AG08395 (cell line): Measurements from ENCODE around the gene ZNF346.

Experiments used
- DNase-seq: peaks from one replicate; pipeline ENCODE4 v3.0.0; 2012; ENCODE audit warnings: mixed read lengths, low spot score

The ZNF346 gene

DNA sequence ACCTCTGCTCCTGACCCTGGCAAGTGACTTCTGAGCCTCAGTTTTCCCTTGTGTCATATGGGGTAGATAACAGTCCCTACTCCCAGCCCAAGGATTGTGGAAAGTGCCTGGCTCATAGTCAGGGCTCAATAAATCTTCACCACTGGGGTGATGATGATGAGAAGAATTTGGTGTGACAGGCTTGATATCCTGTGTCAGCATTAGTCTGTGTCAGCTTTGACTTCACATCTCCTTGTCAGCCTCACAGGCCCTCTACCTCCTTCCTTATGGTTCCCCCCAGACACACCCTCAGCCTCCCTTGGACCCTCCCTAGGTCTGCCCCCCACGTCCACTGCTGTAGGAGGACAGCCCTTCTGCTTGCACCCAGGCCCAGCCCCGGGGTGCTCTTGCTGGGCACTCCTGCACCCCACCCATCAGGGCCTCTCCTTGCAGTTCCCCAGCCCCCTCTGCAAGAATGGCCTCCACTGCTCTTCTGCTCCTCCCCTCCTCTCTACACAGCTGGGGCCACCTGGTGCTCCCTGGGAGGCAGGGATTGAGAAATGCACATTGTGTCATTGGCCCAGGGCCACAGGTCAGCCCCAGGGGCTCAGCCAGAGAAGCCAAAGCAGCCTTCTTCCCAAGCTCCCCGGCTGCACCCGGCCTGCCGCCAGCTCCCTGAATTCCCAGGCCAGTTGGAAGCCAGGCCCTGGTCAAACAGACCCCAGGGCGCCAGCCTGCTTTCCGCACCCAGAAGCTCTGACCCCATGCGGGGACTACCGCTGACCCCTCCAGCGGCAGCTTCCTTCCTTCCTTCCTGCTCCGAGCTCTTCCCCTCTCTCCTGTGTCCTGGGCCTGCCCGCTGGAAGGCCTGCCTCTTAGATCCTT lies 72.0 kb downstream of the ZNF346 start:
- peak; percentile 50 for DNase-seq

DNA sequence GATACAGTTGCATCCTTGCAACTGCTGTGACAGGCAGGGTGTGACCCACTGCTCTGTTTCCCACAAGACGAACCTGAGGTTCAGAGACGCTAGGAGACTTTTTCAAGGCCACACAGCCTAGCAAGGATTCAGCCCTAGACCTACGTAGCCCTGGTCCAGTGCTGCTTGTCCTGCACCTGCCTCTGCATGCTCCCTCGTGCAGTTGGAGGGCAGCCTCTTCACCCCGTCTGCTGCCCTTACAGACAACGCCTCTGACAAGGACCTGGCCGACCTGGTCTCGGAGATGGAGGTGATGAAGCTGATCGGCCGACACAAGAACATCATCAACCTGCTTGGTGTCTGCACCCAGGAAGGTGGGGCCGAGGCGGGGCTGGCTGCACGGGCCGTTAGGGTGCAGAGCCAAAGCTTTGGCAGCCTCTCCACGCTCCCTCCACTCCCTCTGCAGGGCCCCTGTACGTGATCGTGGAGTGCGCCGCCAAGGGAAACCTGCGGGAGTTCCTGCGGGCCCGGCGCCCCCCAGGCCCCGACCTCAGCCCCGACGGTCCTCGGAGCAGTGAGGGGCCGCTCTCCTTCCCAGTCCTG lies 72.7 kb downstream of the ZNF346 start:
- DNase-seq, result no peak

DNA sequence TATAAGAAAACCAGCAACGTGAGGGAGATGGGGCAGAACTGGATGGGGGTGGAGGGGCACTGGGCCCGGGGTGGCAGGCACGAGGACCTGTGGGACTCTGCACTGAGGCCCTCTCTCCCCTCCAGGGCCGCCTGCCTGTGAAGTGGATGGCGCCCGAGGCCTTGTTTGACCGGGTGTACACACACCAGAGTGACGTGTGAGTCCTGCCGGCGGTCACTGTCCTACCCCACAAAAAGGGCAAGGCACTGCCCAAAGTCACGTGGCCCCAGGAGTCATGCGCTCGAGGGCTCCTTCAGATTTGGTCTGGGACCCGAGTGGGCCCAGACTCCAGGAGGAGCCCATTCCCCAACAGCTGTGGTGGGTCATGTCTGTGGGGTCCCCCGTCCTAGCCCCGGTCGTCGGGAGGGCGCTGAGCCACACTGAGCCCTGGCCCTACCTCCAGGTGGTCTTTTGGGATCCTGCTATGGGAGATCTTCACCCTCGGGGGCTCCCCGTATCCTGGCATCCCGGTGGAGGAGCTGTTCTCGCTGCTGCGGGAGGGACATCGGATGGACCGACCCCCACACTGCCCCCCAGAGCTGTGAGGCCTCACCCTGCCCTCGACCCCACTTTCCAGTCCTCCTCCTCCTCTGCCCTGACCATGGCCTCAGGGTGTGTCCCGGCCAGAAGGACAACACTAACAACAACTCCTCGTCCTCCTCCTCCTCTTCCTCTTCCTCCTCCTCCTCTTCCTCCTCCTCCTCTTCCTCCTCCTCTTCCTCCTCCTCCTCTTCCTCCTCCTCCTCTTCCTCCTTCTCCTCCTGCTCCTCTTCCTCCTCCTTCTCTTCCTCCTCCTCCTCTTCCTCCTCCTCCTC lies 73.9 kb downstream of the ZNF346 start:
- DNase-seq, result no peak

DNA sequence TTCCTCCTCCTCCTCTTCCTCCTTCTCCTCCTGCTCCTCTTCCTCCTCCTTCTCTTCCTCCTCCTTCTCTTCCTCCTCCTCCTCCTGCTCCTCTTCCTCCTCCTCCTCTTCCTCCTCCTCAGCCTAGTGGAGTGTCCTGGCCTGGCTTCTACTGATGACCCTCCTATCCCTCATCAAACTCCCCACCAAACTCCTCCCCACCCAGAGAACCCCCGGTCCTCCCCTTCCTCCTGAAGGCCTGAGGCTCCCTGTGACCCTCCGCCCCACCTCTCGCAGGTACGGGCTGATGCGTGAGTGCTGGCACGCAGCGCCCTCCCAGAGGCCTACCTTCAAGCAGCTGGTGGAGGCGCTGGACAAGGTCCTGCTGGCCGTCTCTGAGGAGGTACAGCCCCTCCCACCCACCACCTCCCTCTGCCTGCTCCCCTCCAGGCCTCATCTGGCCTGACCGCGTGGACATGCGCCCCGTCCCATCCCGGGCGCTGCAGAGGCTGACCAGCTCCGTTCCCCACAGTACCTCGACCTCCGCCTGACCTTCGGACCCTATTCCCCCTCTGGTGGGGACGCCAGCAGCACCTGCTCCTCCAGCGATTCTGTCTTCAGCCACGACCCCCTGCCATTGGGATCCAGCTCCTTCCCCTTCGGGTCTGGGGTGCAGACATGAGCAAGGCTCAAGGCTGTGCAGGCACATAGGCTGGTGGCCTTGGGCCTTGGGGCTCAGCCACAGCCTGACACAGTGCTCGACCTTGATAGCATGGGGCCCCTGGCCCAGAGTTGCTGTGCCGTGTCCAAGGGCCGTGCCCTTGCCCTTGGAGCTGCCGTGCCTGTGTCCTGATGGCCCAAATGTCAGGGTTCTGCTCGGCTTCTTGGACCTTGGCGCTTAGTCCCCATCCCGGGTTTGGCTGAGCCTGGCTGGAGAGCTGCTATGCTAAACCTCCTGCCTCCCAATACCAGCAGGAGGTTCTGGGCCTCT lies 74.8 kb downstream of the ZNF346 start:
- no peak for DNase-seq

DNA sequence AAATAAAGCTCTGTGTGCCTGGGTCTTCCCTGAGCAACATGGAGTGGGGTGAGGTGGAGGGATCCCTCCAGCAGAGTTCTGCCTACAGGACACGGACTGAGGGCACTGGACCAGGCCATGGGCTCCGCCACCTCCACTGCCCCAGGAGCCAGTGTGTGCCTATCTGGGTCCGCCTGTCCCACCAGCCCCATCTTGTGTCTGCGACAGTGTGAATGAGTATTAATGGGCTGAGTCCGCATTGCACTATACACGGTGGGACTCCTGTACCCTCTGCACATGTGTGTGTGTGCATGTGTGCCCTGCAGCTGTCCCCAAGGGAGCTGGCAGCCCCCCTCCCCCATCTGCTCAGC lies 75.6 kb downstream of the ZNF346 start:
- DNase-seq, result no peak

DNA sequence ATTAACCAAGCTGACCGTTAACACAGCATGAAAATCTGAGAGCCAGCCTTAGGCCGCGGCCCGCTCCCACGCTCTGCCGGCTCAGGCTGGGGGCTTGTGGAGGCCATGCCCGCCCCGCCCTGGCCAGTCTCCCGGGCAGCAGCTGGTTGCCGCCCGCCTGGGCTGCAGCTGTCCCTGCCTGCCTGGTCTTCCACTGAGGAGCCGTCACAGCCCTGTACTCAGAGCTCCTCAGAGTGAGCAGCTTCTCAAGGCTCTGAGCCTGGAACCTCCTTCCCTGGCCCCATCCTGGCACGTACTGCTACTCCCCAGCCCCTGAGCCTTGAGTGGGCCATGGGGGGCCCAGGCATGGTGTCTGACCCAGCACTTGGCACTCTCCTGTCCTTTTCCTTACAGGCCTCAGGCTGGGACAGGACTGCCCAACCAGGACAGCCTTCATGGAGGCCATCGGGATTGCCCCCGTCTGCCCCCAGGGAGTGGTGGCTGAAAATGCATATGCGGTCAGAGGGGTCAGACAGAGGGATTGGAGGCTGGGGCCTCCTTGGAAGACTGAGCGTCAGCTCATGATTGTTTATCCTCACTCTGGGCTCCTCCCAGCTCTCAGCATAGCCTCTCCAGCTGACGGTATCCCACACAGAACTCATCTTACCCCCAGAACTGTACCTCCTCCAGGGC lies 76.1 kb downstream of the ZNF346 start:
- peak; percentile 42 for DNase-seq

DNA sequence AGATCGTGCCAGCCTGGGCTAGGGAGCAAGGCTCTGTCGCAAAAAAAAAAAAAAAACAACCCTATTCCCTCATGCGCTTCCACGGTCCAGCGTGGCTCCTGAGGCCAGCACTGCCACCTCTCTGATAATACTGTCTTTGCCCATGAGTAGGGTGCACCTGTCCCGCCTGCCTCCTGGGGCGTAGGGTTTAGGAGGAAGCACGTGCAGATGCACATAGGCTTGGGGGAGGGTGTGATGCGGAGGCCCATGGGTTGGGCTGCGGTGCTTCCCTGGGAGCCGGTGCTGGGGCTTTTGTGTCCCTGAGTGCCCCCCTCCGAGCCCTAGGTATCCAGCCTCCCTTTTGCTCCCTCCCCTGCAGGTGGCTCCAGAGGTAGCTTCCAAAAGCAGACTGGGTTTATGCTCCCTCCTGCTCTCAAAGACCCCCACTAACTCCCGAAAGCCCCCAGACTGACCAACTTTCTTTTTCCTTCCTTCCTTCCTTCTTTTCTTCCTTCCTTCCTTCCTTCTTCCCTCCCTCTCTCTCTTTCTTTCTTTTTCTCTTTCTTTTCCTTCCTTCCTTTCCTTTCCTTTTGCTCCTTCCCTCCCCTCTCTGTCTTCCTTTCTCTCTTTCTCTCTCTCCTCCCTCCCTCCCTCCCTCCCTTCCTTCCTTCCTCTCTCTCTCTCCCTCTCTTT lies 77.1 kb downstream of the ZNF346 start:
- no peak for DNase-seq

DNA sequence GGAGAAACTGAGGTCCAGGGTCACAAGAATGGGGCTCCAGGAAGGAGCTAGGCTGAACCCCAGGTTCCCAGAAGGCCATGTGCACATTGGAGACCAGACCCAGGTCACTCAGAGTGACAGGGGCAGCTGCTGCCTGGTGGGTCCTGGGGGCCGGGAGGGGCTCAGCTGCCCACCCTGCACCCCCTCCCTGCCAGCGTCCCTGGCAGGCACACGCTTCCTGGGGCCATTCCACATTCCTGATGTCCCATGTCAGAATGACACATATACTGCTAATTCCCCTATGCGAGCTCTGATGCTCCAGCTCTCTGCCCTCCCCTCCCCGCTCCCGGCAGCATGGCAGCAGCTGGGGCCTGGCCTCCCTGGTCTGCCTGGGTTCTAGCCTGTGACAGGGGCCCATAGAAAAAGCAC lies 78.2 kb downstream of the ZNF346 start:
- peak; percentile 49 for DNase-seq

DNA sequence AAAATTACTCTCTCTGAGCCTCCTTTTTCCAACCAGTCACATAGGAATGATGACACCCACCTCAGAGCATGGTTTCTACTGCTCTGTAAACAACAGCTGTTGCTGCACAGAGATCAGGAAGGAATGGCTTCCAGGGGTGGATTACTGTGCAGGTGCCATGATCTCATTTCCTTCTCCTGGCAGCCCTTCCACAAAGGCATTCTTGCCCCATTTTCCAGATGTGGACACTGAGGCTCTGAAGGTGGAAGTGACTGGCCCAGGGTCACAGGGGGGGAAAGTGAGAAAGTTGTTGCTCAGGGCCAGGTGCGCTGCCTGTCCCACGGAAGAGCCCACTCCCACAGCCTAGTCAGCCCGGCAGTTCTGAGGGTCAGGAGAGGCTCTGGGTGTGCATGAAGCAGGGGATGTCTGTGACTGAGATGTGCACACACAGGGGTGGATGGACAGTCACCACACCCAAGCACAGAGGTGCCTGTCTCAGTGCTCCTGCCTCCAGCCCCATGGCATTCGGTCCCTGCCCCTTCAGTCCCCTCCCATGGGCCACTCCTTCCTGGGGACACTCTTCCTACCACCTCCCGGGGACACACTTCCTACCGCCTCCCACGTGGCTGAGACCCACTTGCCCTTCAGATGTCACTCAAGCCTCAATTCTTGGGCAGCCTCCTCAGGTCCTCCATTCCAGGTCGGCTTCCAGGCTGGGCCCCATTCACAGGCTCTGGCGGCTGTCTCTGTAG lies 81.2 kb downstream of the ZNF346 start:
- no peak for DNase-seq

DNA sequence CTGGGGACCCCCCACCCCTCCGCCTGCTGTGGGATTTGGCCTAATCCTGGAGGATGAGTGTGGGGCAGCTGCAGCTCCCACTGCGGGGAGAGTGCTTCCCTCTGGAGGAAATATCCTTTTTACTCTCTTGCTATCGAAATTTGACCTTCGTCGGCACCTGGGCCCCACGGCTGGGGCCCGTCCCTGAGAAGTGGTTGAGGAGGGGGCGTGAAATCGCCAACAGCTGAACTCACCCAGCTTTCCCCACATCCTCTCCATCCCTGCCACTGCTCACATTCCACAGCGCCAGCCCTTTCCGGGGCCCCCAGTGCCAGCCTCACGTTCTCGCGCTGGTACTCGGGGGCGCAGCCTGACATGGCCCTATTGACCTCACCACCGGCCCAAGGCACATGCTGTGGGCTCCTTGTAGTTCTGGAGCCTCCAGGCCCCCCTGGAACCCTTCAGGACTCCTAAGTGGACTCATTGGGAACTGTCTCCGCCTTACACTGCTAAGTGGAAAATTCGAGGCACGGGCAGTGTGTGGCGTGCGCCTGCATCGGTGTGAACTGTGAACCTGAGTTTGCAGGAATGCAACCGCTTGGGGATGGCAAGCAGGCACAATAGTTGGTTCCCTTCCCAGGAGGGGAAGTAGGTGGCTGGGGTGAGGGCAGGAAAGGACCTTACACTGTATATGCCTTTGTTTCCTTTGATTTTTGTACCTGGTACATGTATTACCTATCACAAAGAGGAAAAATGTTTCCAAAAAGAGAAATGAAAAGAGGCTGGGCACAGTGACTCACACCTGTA lies 83.4 kb downstream of the ZNF346 start:
- DNase-seq, result no peak

DNA sequence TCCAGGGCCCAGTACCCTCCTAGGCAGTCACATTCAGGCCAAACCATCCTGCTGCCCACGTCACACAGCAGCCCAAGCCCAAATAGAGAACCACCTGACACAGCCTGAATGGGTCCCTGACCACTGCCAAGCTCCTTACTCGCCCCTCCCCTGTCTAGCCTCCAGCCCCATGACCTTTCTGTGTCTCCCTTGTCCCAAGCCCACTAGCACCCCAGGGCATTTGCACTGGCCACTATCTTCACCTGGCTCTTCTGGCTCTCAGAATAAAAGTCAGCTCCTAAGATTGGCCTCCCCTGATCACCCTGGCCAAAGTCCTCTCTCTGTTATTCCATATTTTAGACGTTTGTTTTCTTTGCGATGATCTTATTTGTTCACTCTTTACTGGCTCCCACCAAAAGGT lies 84.7 kb downstream of the ZNF346 start:
- no peak for DNase-seq

DNA sequence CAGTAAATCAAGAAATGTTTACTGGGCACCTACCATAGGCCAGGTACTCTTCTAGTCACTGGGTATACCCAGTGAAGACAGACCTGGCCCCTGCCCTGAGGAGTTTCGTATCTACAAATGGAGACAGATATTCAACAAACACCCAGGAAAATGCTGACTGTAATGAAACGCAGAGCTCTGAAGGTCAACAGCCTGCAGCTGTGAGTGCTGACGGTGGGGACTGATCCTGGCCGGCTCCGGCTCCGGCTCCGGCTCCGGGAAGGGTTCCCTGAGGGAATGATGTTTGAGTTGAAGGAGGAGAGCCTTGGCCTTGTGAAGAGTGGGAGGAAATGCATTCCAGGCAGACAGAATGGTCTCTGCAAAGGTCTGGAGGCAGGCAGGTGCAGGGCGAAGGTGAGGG lies 87.3 kb downstream of the ZNF346 start:
- DNase-seq, result no peak

DNA sequence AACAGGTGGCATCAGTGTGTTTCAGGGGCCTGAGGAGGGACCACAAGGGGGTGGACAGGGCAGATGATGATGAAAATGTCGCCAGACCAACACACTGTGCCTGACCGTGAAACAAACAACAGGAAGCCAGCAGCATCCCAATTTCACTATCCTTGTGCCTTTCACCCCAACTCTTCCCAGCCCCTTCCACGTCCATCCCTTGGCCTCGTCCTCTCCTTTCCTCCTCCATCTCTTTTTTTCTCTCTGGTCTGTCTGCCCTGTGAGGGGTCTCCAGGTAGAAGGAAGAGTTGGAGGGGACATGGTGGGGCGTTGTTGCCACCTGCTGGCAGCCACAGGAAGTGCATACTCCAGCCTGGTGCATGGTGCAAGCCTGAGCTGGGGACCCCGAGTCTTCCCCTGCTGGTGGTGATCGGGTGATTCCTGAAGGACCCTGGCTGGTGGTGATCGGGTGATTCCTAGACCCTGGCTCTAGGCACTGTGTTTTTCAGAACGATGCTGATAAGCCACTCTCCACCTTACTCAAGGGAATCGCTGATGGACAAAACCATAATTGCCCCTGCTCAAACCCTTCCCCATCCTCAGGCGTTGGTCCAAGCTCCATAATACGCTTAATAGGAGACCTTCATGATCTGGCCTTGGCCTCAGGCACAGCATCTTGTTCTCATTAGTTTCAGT lies 89.4 kb downstream of the ZNF346 start:
- DNase-seq, result peak; percentile 64

DNA sequence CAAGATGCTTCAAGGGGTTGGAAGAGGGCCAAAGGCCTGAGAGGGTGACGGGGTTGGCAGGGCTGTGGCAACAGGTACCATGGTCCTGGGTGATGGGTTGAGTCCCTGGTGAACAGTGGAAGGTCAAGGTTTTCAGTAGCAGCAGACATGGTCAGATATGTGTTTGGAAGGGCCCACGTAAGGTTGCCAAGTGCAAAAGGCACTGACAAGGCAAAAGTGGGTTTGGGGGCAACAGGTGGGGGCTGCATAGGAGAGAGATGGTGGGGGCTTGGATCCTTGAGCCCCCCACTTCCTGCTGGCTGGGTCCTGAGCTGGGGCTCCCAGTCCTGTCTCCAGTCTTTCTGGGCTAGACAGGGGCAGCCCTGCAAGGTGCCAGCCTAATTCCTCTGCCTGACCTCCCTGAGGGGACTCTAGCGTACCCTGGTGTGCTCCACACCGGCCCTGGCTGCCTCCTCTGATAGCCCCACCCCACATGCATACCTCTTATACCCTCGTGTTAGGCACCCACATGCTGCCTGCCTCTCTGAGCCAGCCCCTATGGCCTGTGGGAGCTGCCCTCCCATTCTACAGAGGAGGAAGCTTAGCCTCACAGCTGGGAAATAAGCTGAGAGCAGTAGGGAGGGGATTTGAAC lies 90.2 kb downstream of the ZNF346 start:
- no peak for DNase-seq

DNA sequence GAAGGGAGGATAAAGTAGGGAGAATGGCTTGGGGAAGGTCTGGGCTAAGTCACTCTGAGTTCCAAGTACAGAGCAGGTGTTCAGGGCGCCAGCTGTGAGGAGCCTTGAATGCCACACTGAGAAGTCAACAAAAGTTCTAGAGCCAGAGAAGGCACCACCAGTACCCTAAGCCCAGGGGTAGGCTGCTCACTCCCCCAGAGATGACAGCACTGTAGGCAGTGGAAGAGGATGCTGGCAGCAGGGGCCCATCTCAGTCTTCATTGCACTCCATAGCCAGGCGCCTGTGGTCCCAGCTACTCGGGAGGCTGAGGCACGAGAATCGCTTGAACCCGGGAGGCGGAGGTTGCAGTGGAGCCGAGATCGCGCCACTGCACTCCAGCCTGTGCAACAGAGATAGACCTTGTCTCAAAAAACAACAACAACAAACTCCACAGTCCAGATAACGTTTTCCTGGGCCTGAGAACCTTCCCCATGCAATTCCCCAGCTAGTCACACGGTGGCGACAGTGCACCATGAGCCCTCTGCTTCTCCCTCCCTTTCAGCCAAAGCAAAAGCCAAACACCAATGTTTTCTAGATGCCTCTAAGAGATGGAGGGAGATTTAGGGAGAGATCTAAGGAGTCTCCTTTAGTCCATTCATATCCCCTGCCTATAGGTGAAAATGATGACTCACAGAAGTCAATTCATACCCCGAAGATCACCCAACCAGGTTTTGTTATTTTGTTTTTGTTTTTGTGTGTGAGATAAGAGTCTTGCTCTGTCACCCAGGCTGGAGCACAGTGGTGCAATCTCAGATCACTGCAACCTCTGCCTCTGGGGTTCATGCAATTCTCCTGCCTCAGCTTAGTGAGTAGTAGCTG lies 91.3 kb downstream of the ZNF346 start:
- peak; percentile 91 for DNase-seq

DNA sequence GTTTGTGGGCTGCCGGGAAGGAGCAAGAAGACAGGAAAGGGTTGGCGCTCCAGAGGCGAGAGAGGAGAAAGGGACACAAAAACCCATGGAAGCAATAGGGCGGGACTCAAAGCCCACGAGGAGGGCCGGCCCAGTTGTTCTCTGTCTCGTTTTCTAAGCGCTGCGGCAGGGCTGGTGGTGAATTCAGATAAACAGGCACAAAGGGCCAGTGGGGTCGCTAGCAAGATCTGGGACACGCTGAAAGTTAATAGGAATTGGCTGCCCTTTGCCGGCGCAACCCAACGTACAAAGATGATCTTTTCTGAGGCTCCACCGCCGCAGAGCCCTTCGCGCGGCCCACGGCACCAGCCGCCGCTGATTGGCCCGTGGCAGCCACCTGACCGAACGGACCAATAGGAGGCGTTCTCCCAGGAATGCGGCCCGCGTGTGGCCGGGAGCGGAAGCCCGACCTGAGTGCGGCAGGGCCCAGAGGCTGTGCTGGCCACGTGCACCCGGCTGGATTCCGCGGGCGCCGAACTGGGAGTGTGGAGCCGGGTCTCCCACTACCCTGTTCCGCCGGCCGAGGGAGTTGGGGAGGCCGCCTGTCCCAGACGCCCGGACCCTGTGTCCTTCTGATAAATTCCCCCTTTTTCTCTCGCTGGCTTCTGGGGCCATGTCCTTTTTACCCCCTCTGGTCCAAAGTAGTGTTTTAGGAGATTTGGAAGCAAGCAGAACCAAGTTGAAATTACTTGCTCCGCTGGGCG lies 94.3 kb downstream of the ZNF346 start:
- peak; percentile 93 for DNase-seq
